ENCODE results near the gene CWH43.
"Not testable (repeated sequence)": the region's sequence is repeated elsewhere in the genome, so short reads cannot be mapped to it uniquely, and the experiment has no call there.

The CWH43 gene

GRCh38 chr4:48985976-48986653 lies at the start of gene CWH43:
CWH43 (plus strand) TSS chr4:48986275; CDS start chr4:48986430, 155 bp downstream.
- peak; percentile 52 for DNase-seq (ENCODE audit: low read depth, low spot score)

GRCh38 chr4:48937033-48937432 lies 49.0 kb upstream of the CWH43 start:
- DNase-seq (ENCODE audit: low read depth, low spot score): no peak

- DNase-seq (ENCODE audit: low read depth, low spot score): no peak
Observed at GRCh38 chr4:48938831-48939230, 47.2 kb upstream of the CWH43 start.

- no peak for DNase-seq (ENCODE audit: low read depth, low spot score)
Observed at GRCh38 chr4:48939785-48940184, 46.3 kb upstream of the CWH43 start.

GRCh38 chr4:48943387-48943786 lies 42.7 kb upstream of the CWH43 start:
- DNase-seq (ENCODE audit: low read depth, low spot score): peak; percentile 36

- peak; percentile 22 for DNase-seq (ENCODE audit: low read depth, low spot score)
Observed at GRCh38 chr4:48944252-48944651, 41.8 kb upstream of the CWH43 start.

- DNase-seq (ENCODE audit: low read depth, low spot score): peak; percentile 36
Observed at GRCh38 chr4:48944756-48945241, 41.3 kb upstream of the CWH43 start.

- no peak for DNase-seq (ENCODE audit: low read depth, low spot score)
Observed at GRCh38 chr4:48945981-48946380, 40.1 kb upstream of the CWH43 start.

- no peak for DNase-seq (ENCODE audit: low read depth, low spot score)
Observed at GRCh38 chr4:48947731-48948130, 38.3 kb upstream of the CWH43 start.

- DNase-seq (ENCODE audit: low read depth, low spot score): no peak
Observed at GRCh38 chr4:48949086-48949485, 37.0 kb upstream of the CWH43 start.

GRCh38 chr4:48949518-48950219 lies 36.4 kb upstream of the CWH43 start:
- no peak for DNase-seq (ENCODE audit: low read depth, low spot score)

- peak; percentile 9 for DNase-seq (ENCODE audit: low read depth, low spot score)
Observed at GRCh38 chr4:48954314-48954713, 31.8 kb upstream of the CWH43 start.

GRCh38 chr4:48957366-48957765 lies 28.7 kb upstream of the CWH43 start:
- DNase-seq (ENCODE audit: low read depth, low spot score): not testable (repeated sequence)

GRCh38 chr4:48958582-48958981 lies 27.5 kb upstream of the CWH43 start:
- no peak for DNase-seq (ENCODE audit: low read depth, low spot score)

GRCh38 chr4:48960988-48961635 lies 25.0 kb upstream of the CWH43 start:
- no peak for DNase-seq (ENCODE audit: low read depth, low spot score)

GRCh38 chr4:48962636-48963035 lies 23.4 kb upstream of the CWH43 start:
- peak; percentile 18 for DNase-seq (ENCODE audit: low read depth, low spot score)

GRCh38 chr4:48963042-48963679 lies 22.9 kb upstream of the CWH43 start:
- peak; percentile 66 for DNase-seq (ENCODE audit: low read depth, low spot score)

GRCh38 chr4:48967101-48967500 lies 19.0 kb upstream of the CWH43 start:
- DNase-seq (ENCODE audit: low read depth, low spot score): no peak

GRCh38 chr4:48967631-48968030 lies 18.4 kb upstream of the CWH43 start:
- no peak for DNase-seq (ENCODE audit: low read depth, low spot score)

- no peak for DNase-seq (ENCODE audit: low read depth, low spot score)
Observed at GRCh38 chr4:48968814-48969213, 17.3 kb upstream of the CWH43 start.

- peak; percentile 27 for DNase-seq (ENCODE audit: low read depth, low spot score)
Observed at GRCh38 chr4:48970471-48970921, 15.6 kb upstream of the CWH43 start.
